RPMI7951 (cell line): ENCODE measurements around the gene ZNF24. TPM values are rescaled to one million over a fixed set of nuclear protein-coding genes. Genes with fewer than 3 reads are reported as not detected.
A peak's percentile ranks its signal among the peaks of the same experiment; 100 is the strongest.

Experiments
- DNase-seq: peaks from one replicate; pipeline ENCODE4 v3.0.0-alpha.2; 2012; ENCODE audit warnings: low read depth
- total RNA-seq: library from RNA; depleted of rRNA; stranded (reverse); fragments of >200 nt; shearing (Covaris generic); gene quantifications from 2 replicates; pipeline ENCODE4 v1.2.3, GENCODE V29; 2014

Gene ZNF24
- total RNA-seq, 1 experiment from 2014 or later = 29.9 TPM

DNA sequence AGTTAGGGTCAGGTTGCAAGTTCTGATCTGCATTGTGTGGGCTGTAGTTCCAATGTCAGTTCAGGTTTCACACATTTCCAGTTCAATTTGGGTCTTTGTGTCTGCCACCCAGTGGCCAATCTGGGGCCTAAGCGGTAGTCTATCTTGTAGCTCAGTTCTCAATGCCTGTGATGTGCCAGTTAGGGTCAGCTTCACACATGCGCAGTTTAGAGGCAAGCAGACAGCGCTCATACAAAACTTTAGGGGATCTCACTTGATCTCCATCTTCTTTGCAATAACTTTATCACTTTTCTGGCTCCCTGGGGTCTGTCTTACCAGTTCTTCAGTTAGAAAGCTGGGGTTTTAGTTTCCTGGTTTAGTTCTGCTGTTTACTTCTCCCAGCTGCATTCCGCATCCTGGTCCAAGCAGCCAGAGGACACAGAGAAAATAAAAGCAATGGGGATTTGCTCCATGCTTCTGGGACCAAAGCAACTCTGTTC, 11.0 kb upstream of the ZNF24 start:
- peak; percentile 79 for DNase-seq

DNA sequence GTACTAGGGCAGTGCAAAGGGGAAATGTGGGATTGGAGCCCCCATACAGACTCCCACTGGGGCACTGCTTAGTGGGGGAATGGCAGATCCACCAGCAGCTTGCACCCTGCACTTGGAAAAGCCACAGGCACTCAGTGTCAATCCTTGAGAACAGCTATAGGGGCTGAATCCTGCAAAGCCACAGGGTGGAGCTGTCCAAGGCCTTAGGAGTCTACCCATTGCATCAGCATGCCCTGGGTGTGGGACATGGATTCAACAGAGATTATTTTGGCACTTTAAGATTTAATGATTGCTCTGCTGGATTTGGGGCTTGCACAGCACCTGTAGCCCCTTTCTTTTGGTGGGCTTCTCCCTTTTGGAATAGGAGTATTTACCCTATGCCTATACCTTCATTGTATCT, 8.6 kb upstream of the ZNF24 start:
- DNase-seq = no peak

DNA sequence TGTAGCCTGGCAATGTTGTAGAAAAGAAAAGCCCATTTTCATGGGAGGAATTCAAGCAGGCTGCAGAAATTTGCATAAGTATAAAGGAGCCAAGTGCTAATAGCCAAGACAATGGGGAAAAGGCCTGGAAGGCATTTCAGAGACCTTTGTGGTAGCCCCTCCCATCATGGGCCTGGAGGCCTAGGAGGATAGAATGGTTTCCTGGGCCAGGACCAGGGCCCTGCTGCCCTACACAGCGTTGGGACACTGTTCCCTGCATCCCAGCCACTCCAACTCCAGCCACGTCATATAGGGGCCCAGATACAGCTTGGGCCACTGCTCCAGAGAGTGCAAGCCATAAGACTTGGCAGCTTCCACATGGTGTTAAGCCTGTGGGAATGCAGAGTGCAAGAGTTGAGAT, 8.1 kb upstream of the ZNF24 start:
- DNase-seq = no peak

DNA sequence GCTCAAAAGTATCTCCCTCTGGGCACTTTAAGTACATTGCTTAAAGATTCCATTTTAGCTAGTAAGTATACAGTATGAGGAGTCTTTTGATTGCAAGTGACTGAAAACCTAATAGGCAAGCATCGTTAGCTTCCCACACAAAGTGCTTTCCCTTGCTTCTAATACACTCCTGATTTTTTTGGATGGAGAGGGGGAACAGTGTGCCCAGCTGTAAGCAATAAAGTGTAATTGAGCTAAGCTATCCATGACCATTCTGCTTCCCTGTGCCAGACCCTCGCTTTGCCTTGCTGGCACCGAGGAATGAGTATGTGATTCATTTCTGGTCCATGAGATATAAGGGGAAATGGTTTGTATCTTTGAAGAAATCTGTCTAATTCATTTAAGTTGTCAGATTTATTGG, 3.8 kb upstream of the ZNF24 start:
- DNase-seq = no peak

DNA sequence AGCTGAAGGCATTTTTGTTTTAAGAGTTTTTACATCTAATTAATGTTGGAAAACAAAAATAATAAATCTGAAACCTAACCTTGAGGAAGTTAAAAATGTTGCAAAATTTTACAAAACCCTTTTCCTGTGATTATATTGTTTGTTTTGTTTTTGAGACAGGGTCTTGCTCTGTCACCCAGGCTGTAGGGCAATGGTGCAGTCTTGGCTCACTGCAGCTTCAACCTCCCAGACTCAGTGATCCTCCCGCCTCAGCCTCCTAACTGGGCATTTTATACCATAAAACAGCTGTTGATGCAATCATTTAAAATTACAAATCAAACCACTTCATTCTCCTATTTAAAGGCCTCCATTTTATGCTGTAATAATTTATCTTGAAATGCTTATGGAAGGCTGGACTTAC, 1.7 kb upstream of the ZNF24 start:
- no peak for DNase-seq

DNA sequence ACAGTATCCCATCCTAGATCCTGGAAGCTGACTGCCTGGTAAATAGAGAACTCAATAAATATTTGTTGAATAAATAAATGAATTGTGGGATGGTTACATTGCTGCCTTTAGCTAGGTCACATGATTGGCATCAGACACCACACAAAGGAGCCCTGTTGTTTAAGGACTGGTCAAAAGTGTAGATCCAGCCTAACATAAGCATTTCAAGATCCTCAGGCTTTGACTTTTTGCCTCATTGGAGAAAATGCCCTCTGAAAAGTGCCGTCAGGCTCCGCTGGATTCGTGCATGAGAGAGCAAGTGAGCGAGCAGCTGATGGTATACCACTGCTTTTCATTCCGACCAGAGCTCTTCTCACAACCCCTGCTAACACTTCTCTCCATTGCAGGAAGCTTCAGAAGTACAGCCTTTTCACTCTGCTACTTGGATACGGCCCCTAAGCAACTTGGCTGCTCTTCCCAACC, 1.3 kb upstream of the ZNF24 start:
- DNase-seq = peak; percentile 29

DNA sequence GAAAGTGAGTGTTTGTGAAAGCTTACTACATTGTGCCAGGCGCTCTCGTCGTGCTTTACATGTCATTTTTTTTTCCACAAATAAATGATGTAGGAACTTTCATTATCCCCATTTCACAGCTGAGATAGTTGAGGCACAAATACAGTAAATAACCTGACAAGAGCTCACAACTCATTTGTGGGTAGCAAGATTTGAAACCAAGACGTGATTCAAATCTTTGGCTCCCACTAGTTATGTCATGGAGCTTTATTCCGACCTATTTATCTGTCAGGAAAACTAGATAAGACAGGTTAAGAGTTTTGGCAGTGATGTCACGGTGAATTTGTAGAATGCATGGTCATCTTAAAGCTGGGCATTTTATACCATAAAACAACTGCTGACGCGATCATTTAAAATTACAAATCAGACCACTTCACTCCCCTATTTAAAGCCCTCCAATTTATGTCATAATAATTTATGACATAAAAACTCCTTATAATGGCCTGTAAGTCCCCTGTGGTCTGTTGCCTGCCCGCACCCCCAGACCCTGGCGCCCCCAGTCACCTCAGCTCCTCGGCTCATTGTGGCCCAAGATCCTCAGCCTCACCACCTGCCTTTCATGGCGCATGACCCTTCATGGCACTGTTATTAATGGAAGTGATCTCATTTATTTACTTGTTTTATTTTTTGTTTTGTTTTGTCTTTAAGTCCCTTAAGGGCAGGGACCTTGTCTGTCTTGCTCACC, 678 bp upstream of the ZNF24 start:
- peak; percentile 1 for DNase-seq

DNA sequence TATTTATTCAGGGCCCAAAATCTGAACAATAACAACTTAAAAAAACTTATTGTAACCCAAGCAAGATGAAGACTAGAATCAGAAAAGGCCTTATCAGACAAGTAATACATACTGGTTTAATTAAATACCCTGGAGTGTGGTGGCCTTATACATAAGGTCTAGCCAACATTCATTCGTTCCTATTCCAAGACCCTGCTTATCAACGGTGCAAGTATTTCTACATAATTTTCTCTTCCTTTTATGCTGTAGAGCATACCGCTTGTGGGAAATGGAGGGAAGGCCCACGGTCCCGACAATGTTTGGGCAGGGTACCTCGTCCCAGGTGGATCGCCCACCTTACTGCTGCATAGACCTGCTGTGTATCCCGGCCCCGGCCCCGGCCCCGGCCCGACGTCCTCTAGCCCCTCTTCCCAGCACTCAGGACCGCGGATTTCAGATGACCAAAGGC, 708 bp downstream of the ZNF24 start:
- no peak for DNase-seq

DNA sequence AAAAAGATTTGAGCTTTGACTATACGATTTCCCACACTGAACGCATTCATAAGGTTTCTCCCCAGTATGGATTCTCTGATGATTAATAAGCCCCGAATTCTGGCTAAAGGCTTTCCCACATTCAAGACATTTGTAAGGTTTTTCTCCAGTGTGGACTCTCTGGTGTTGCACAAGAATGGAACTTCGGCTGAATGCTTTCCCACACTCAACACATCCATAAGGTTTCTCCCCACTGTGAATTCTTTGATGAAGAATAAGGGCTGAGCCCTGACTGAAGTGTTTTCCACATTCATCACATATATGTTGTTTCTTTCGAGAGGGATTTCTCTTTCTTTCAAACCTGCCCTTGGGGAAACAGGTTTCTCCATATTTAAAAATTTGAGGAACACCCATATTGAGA, 6.9 kb downstream of the ZNF24 start:
- DNase-seq = no peak

DNA sequence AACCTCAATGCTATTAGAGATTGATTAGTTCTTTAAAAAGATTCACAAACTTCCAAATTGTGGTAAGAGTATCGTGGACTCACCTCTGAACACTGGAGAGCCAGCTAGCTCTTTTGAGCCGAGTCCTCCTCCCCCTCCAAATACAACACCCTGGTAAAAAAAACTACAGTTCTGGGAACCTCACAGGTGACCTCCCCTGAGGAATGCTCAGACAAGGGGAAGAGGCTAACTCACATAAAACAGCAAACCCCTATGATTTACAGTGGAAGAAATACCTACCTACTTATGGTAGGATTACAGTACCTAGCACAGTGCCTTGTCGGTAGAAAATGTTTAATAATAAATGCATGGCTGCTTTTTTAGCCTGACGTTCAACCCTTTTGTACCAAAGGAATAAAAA, 8.4 kb downstream of the ZNF24 start:
- no peak for DNase-seq

DNA sequence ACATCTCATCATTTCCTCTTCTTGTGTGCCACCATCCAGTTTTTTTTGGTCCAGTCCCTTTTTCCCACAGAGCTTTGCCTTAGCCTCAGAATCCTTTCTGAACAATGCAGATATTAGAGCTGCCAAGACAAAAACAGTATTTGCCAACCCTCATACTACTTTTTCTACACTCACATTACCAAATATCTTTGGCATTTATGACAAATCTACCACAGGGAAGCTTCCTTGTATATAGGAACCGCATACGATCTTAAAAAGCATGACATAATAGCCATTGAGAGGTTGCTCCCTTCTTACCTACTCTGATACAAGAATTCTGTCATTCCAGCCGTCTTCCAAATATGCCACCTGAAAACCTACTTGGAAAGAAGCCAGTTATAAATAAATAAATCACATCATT, 9.4 kb downstream of the ZNF24 start:
- no peak for DNase-seq

DNA sequence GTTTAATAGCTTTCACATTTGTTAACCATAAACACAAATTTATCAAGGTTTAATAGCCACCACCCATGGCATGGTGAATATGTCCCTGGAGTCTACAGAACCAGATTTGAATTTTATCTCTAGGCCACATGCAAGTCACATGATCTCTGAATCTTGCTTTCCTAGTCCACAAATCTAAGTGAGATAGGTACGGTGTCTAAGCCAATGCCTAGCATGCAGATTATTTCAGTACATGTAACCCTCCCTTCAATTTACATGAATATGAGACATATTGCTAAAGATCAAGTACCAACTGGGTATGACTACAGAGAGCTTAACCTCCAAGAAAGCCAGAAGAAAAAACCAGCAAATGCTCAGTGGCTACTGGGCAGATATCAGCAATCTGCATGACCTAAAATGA, 10.0 kb downstream of the ZNF24 start:
- no peak for DNase-seq

DNA sequence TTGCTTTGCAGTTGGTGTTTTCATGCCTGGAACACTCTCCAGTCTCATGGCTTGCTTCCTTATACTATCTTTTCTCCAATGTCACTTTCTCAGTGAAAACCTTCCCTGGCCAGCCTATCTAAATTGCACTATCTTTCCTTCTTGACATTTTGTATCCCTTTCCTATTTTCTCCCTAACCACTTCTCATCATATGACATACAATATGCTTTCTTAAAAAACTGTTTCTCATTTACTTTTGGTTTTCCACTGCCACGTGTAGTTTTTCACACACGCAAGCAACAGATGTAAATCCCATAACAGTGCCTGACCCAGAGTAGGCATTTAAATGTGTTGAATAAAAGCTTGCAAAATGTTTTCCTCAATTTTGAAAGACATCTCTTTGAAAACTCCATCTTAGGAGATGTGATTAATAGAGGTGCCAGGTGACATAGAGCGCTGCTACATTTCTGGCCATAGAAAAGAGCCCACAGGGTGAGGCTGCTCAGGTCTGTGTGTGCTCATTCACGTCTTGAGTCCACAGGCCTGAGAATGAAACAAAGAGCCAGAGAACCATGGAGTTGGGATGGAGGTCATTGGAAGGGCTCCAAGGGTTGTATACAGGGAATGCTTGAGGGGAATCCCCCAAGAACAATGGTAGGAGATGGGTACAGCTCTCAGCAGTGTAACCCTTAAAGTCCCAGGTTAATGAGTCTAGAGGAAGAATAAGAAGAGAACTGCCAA, 12.7 kb downstream of the ZNF24 start:
- no peak for DNase-seq

DNA sequence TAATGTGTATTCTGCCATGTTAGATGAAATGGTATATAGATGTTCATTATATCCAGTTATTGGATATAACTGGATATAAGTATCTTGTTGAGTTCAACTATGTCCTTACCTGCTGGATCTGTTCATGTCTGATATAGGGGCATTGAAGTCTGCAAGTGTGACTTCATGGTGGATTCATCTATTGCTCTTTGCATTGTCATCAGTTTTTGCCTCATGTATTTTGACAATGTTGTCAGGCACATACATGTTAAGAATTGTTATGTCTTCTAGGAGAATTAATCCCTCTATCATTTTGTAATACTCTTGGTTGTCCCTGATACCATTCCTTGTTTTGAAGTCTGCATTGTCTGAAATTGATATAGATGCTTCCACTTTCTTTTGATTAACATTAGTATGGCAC, 15.4 kb downstream of the ZNF24 start:
- DNase-seq = no peak

DNA sequence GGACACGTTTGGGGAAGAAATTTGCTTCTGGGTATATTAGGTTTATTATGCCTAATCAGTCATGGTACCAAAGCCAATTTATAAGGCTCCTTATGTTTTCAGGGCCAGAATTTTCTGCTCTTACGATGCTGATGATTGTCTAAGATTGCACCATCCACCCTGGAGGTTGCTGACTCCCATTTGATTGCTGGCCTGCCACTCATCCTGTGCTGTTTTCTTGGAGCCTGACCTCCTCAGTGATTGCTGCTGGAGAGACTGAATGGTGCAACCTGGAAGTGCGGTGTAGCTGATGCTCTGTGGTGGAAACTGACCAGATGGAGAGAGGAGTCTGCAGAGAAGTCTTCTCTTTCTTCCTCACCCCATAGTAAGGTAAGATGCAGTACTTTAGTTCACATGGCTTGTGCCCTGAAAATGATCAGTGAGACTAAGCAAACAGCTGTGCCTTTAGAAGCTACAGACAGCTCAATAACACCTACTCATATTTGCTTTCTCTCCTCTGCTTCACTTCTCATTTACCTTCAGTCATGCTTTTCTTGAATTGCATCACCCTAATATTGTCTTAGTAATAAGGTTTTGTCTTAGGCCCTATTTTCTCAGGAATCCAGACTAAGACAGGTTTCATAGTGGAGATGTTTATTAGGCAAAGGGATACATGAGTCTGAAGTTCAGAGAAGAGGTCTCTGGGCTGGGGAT, 17.4 kb downstream of the ZNF24 start:
- no peak for DNase-seq

DNA sequence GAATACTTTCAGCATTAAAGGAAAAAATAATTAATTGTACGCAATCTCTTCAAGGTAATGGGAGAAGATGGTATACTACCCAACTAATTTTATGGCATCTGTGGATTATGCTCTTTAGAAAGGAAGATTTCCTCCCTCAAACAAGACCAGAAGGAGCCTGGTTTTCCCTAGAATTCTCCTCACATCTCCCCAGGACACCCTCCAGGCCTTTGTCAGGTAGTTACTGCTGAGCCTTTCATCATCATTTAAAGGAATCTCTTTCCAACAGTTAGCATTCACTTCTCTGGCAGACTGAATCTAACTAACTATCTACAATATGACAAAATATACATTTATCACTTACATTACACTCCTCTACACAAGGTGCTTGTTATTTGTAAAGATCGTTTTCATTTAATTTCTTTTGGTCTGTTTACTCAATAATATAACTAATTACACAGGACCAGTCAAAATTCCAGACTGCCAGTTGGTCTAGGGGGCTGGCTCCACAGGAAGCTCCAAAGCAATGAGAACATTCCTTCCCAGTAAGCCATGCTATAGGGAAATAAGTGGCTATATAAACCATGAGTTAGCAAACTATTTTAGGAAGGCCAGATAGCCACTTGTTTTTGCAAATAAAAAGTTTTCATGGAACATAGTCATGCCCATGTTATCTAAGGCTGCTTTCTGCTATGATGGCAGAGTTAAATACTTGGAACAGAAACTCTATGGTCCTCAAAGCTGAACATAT, 19.1 kb downstream of the ZNF24 start:
- no peak for DNase-seq

DNA sequence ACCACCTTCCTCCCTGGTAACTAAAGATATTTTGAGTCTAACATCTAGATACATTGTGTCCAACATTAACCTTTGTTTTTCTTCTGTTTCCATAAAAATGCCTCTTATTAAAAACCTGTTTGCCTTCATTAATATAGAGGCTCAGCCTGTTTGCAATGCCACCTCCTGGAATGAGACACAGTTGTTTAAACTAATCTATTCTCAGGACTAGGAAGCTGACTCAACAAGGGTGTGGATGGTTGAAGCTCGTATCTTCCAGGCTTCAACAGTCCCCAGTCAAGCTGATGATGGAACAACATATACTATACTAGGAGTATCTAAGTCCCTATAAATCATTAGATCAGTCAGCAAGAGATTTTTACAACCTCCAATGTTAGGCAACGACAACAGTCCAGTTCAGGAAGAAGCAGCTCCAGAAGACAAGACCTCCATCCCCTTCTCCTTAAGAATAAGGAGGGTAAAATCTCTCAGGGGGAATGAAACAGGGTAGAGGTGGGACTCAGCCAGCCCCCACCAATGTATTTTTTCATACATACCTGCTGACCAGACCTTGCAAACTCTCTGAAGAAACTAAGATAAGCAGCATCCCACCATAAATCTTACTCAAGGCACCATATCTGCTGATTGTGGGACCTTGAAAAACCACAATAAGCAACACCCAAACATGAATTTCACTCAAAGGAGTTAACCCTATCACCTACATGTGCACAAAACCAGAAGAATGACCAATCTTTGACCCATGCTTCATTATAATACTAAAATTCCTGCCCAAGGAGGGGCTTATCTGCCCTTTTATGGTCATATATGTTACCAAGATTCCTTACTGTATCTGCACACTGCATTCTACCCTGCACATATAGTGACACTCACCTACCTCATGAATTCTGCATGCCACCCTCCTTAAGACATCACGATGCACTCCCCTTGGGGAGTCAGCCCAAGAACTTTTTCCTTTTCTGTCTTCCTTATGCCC, 21.4 kb downstream of the ZNF24 start:
- no peak for DNase-seq

DNA sequence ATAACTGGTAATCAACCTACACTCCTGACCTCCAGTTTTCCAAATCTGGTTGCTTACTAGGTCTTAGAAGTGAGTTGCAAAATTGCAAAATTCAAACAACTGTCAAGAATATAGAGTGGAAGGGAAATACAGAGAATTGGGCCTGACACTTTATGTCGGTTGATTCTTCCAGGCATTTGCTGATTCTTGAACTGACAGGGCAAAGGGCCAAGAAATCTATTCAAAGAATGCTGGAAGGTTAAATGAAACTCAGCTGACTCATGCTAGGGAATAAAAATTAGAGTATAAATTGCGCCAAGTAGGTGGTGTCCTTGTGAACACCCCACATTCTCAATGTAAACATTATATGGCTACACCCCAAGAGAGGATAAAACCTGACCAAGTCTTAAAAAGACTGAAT, 32.7 kb downstream of the ZNF24 start:
- DNase-seq = peak; percentile 38

DNA sequence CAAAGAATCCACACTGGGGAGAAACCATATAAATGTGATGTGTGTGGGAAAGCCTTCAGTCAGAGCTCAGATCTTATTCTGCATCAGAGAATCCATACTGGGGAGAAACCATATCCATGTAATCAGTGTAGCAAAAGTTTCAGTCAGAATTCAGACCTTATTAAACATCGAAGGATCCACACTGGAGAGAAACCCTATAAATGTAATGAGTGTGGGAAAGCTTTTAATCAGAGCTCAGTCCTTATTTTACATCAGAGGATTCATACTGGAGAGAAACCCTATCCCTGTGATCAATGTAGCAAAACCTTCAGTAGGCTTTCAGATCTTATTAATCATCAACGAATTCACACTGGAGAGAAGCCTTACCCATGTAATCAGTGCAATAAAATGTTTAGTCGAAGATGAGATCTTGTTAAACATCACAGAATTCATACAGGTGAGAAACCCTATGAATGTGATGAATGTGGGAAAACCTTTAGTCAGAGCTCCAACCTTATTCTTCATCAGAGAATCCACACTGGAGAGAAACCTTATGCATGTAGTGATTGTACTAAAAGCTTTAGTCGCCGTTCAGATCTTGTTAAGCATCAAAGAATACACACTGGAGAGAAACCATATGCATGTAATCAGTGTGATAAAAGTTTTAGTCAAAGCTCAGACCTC, 37.5 kb downstream of the ZNF24 start:
- no peak for DNase-seq

DNA sequence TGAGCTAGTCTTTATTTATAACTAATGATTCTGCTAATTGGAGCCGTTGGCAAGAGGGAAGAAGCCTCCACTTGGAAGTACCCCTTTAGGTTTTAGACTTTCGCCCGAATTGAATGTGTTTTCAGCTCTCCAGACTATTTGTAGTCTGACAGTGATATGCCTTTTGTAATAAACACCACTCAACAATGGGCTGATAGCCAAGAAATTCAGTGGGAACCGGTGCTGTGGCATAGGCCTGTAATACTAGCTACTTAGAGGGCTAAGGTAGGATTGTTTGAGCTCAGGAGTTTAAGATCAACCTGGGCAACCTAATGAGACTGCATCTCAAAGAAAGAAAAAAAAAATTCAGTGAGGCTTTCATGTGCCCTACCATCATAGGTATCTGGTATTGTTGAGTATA, 40.6 kb downstream of the ZNF24 start:
- DNase-seq = no peak
